DOHH2 (cell line): ENCODE measurements around the gene COL20A1.

ENCODE experiments used
- EZH2phosphoT487 ChIP-seq: fragments of 200-600 bp; sonication (generic); IDR thresholded peaks from 2 replicates; pipeline ENCODE4 v1.6.1; 2017; ENCODE audit warnings: borderline replicate concordance, mild to moderate bottlenecking, antibody characterized with exemption, low read length, moderate library complexity, mixed read lengths
- TF ChIP-seq, protein P1 (sequence below): fragments of 200-600 bp; sonication (generic); IDR thresholded peaks from one replicate; pipeline ENCODE4 v1.5.1; 2014; ENCODE audit warnings: antibody characterized with exemption, mild to moderate bottlenecking, low read depth, low read length; ENCODE audit not compliant: poor library complexity, severe bottlenecking

DNA sequence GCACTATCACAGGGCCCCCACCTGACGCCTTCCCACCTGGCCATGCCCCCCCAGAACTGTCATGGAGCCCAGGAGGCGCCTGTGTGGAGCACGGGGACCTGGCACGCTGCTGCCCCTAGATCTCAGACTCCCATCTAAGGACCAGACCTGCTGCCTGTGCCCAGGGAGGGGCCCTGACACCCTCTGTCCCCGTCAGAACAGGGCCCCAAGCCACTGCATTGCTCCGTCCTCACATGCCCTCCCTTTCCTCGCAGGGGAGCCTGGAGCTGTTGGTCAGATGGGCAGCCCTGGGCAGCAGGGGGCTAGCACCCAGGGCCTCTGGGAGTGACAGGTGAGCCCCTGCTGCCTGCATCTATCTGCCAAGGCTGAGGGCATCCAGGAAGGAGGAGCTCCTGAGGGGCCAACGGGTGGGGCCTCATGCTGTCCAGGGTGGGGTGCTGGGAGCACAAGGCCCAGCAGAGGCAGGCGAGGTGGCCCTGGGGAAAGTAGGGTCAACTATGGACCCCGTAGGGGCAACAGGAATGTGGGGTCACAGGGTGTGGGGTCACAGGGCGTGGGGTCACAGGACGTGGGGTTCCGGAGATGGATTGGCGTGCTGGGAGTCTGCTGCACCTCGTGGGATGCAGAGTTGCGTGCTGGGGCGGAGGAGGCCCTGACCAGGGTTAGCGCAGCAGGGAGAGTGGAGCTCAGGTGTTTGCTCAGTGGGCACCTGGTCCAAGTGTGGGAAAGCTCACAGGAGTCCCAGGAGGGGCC lies 36.5 kb downstream of the COL20A1 start:
- TF ChIP-seq, protein P1, sequence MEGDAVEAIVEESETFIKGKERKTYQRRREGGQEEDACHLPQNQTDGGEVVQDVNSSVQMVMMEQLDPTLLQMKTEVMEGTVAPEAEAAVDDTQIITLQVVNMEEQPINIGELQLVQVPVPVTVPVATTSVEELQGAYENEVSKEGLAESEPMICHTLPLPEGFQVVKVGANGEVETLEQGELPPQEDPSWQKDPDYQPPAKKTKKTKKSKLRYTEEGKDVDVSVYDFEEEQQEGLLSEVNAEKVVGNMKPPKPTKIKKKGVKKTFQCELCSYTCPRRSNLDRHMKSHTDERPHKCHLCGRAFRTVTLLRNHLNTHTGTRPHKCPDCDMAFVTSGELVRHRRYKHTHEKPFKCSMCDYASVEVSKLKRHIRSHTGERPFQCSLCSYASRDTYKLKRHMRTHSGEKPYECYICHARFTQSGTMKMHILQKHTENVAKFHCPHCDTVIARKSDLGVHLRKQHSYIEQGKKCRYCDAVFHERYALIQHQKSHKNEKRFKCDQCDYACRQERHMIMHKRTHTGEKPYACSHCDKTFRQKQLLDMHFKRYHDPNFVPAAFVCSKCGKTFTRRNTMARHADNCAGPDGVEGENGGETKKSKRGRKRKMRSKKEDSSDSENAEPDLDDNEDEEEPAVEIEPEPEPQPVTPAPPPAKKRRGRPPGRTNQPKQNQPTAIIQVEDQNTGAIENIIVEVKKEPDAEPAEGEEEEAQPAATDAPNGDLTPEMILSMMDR, result no peak
- no peak for TF ChIP-seq EZH2phosphoT487
